ENCODE data around the gene IL4I1. TPM values are rescaled to one million over a fixed set of nuclear protein-coding genes. Genes with fewer than 3 reads are reported as not detected.

The IL4I1 gene
- polyA plus RNA-seq, 1 of the 3 experiments (the other 2 are of a cell fraction) = 0.35 TPM

DNA sequence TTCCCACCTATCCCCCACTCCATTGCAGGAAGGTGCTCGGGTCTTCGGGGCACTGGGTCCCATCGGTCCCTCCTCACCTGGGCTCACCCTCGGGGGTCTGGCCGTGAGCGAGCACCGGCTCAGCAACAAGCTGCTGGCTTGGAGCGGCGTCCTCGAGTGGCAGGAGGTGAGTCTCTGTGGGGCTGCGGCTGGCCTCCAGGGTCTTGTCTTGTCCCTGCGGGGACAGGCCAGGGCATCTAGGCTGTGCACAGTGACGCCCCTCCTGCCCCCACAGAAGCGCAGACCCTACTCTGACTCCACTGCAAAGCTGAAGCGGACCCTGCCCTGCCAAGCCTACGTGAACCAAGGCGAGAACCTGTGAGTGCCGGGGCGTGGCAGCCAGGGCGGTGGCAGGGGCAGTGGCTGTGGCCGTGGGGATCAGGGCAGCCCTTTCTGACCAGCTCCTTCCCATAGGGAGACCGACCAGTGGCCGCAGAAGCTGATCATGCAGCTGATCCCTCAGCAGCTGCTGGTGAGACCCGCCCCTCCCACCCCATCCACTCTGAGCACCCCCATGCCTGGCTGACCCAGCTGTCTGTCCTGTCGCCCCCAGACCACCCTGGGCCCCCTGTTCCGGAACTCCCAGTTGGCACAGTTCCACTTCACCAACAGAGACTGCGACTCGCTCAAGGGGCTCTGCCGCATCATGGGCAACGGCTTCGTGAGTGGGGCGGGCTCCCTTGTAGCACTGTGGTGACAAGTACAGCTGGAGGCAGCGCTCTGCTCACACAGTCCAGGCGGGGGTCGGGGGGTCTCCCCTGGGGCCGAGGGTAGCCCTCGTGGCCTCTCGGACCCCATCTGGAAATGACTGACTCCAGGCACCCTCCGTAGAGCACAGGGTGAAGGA, 42.1 kb downstream of the IL4I1 start:
- Histone ChIP-seq H3K4me3 (ENCODE audit: low read depth in 2 of 2, low read length in 1 of 2) (no peak overlapping the region), H3F3A (replicated peaks; ENCODE audit: insufficient read depth) (peaks cover 59% of the 10 kb centered on the region), H3K27me3 (ENCODE audit: insufficient read depth) (no peaks in the 10 kb centered on the region), H3K9ac (no peak overlapping the region), H3K36me3 (replicated peaks in 1 of 2; ENCODE audit: control insufficient read depth in 1 of 2, insufficient read depth in 2 of 2, low read length in 1 of 2) (peaks cover 12 to 30% of the 10 kb centered on the region in 2 experiments), H4K20me1 (ENCODE audit: insufficient read depth) (peaks cover 67% of the 10 kb centered on the region), H3K27ac (ENCODE audit: low read depth in 2 of 2, low read length in 1 of 2) (no peak overlapping the region; a peak in 1 of 4 replicates), H3K9me3 (no peaks in the 10 kb centered on the region), H3K4me1 (ENCODE audit: control insufficient read depth in 1 of 2, insufficient read depth in 2 of 2, low read depth in 1 of 2, low read length in 1 of 2) (peaks cover 13 to 30% of the 10 kb centered on the region in 2 experiments; a peak in 3 of 4 replicates), H3K9me2 (no peaks in the 10 kb centered on the region), H3K79me2 (ENCODE audit: insufficient read depth) (peaks cover 44% of the 10 kb centered on the region), H2AFZ (ENCODE audit: low read depth) (no peak overlapping the region), H3K4me2 (no peak overlapping the region)
- ChIA-PET CTCF (interaction anchor here (0.6 to 4.2 kb wide), 3 partner anchors 9 to 51 kb away, joined by 4 to 20 read pairs (median 4); no protein-coding TSS in a partner anchor), POLR2A (interaction anchor here (1.3 kb wide), 1 partner anchor 11 kb away, joined by 3 read pairs; no protein-coding TSS in a partner anchor)
- TF ChIP-seq, protein P1, sequence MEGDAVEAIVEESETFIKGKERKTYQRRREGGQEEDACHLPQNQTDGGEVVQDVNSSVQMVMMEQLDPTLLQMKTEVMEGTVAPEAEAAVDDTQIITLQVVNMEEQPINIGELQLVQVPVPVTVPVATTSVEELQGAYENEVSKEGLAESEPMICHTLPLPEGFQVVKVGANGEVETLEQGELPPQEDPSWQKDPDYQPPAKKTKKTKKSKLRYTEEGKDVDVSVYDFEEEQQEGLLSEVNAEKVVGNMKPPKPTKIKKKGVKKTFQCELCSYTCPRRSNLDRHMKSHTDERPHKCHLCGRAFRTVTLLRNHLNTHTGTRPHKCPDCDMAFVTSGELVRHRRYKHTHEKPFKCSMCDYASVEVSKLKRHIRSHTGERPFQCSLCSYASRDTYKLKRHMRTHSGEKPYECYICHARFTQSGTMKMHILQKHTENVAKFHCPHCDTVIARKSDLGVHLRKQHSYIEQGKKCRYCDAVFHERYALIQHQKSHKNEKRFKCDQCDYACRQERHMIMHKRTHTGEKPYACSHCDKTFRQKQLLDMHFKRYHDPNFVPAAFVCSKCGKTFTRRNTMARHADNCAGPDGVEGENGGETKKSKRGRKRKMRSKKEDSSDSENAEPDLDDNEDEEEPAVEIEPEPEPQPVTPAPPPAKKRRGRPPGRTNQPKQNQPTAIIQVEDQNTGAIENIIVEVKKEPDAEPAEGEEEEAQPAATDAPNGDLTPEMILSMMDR (IDR thresholded peaks at IDR 0.05) = no peak
- TF ChIP-seq, protein P2, sequence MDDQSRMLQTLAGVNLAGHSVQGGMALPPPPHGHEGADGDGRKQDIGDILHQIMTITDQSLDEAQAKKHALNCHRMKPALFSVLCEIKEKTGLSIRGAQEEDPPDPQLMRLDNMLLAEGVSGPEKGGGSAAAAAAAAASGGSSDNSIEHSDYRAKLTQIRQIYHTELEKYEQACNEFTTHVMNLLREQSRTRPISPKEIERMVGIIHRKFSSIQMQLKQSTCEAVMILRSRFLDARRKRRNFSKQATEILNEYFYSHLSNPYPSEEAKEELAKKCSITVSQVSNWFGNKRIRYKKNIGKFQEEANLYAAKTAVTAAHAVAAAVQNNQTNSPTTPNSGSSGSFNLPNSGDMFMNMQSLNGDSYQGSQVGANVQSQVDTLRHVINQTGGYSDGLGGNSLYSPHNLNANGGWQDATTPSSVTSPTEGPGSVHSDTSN (IDR thresholded peaks at IDR 0.05) = peak; percentile 4; the same call in 1 of the 2 replicates
- TF ChIP-seq SIN3A (IDR thresholded peaks at IDR 0.05; ENCODE audit: borderline replicate concordance, low read depth, low read length) = 0 out of 2 replicates have a peak, but pooled peaks have one; percentile 4
- DNase-seq = no peak
- WGBS (ENCODE audit: low lambda C conversion rate) = 87% methylated on average over 8 of the region's 39 CpGs

DNA sequence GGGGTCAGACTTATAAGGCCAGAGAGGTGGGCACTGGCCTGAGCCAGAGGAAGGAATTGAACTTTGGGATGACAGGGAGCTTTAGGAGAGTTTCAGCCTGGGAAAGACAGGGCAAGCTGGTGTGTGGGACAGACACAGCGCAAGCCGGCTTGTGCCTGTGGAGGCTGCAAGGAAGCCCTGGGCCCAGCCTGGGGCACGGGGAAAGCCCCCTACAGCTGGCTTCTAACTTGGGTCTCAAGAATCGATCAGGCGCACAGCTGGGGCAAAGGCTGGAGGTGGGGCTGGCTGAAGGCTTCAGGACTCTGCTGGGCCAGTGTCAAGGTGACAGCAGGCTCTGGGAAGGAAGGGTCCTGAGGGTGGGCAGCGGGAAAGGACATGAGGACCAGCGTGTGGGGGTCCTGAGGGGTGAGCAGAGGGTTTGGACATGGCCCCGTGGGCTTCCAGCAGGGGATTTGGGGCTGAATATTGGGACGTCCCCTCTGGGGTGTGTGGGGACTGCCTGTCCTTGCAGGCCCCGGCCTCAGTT, 42.8 kb downstream of the IL4I1 start:
- ChIA-PET POLR2A (interaction anchor here (1.3 kb wide), 1 partner anchor 11 kb away, joined by 3 read pairs; no protein-coding TSS in a partner anchor), CTCF (interaction anchor here (0.6 to 4.2 kb wide), 3 partner anchors 10 to 50 kb away, joined by 4 to 20 read pairs (median 4); no protein-coding TSS in a partner anchor)
- TF ChIP-seq RCOR1 (IDR thresholded peaks at IDR 0.05; ENCODE audit: low read length) = no peak
- no peak for TF ChIP-seq POLR2AphosphoS5 (IDR thresholded peaks at IDR 0.05; ENCODE audit: low read depth, low read length)
- no peak for TF ChIP-seq TAF1 (IDR thresholded peaks at IDR 0.05; ENCODE audit: borderline replicate concordance, low read depth, low read length)
- TF ChIP-seq EZH2phosphoT487 (IDR thresholded peaks at IDR 0.05; ENCODE audit: borderline replicate concordance, low read depth) = no peak
- TF ChIP-seq RFX5 (IDR thresholded peaks at IDR 0.05; ENCODE audit: low read length) = no peak
- TF ChIP-seq, protein P3, sequence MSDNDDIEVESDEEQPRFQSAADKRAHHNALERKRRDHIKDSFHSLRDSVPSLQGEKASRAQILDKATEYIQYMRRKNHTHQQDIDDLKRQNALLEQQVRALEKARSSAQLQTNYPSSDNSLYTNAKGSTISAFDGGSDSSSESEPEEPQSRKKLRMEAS (IDR thresholded peaks at IDR 0.05; ENCODE audit: low read depth) = no peak
- no peak for TF ChIP-seq NRF1 (IDR thresholded peaks at IDR 0.05; ENCODE audit: low read depth, low read length)
- TF ChIP-seq, protein P4, sequence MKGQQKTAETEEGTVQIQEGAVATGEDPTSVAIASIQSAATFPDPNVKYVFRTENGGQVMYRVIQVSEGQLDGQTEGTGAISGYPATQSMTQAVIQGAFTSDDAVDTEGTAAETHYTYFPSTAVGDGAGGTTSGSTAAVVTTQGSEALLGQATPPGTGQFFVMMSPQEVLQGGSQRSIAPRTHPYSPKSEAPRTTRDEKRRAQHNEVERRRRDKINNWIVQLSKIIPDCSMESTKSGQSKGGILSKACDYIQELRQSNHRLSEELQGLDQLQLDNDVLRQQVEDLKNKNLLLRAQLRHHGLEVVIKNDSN (IDR thresholded peaks at IDR 0.05; ENCODE audit: borderline replicate concordance, low read depth) = no peak
- TF ChIP-seq TEAD4 (IDR thresholded peaks at IDR 0.05; ENCODE audit: borderline replicate concordance, insufficient read depth) = no peak
- H3K79me2 ChIP-seq (ENCODE audit: insufficient read depth) = peaks cover 51% of the 10 kb centered on the region
- H3K9me2 ChIP-seq = no peaks in the 10 kb centered on the region
- peaks cover 12 to 29% of the 10 kb centered on the region in 2 experiments for H3K36me3 ChIP-seq (replicated peaks in 1 of 2; ENCODE audit: control insufficient read depth in 1 of 2, insufficient read depth in 2 of 2, low read length in 1 of 2)
- no peak overlapping the region for H3K9ac ChIP-seq
- 97% methylated on average over 6 of the region's 10 CpGs for WGBS (ENCODE audit: low lambda C conversion rate)
- no peaks in the 10 kb centered on the region for H3K27me3 ChIP-seq (ENCODE audit: insufficient read depth)
- no peak for DNase-seq
- peaks cover 55% of the 10 kb centered on the region for H3F3A ChIP-seq (replicated peaks; ENCODE audit: insufficient read depth)
- no peaks in the 10 kb centered on the region for H3K9me3 ChIP-seq
- peak overlapping the region in 1 of 2 experiments; percentile 31; a peak in 1 of 4 replicates for H3K27ac ChIP-seq (ENCODE audit: low read depth in 2 of 2, low read length in 1 of 2)
- no peak overlapping the region for H3K4me3 ChIP-seq (ENCODE audit: low read depth in 2 of 2, low read length in 1 of 2)
- no peak overlapping the region for H2AFZ ChIP-seq (ENCODE audit: low read depth)
- peaks cover 11 to 32% of the 10 kb centered on the region in 2 experiments; a peak in 3 of 4 replicates for H3K4me1 ChIP-seq (ENCODE audit: control insufficient read depth in 1 of 2, insufficient read depth in 2 of 2, low read depth in 1 of 2, low read length in 1 of 2)
- peak overlapping the region; percentile 90 for H3K4me2 ChIP-seq
- peaks cover 63% of the 10 kb centered on the region for H4K20me1 ChIP-seq (ENCODE audit: insufficient read depth)
